ENCODE measurements around the gene NGB. TPM values are rescaled to one million over a fixed set of nuclear protein-coding genes. Genes with fewer than 3 reads are reported as not detected.

Gene NGB
- total and polyA plus RNA-seq, 9 of the 15 experiments (the other 6 are each of a cell fraction or from before 2014, with no cell fraction given), result not detected

- BruUV-seq (replicated peaks), result no TSS peak
- Histone ChIP-seq H2AFZ (ENCODE audit: low read depth, low read length) (no peak overlapping the region), H4K20me1 (replicated peaks; ENCODE audit: control insufficient read depth, insufficient read depth, low read length) (no peaks in the 10 kb centered on the region), H3K9ac (ENCODE audit: insufficient read depth in 1 of 2, low read depth in 2 of 2, low read length in 2 of 2) (no peak overlapping the region), H3K27me3 (ENCODE audit: control insufficient read depth in 2 of 2, insufficient read depth in 2 of 2, low read length in 2 of 2) (peaks cover 0 to 32% of the 10 kb centered on the region in 2 experiments; a peak in 3 of 5 replicates), H3K4me2 (ENCODE audit: insufficient read depth, low read length) (no peak overlapping the region), H3K9me1 (ENCODE audit: control insufficient read depth, insufficient read depth, low read length) (peaks cover 4% of the 10 kb centered on the region), H3K4me3 (no peak overlapping the region), H3K9me3 (replicated peaks; ENCODE audit: control insufficient read depth, insufficient read depth, low read depth, low read length) (no peaks in the 10 kb centered on the region), H3K4me1 (replicated peaks in 1 of 2; ENCODE audit: control insufficient read depth in 2 of 2, insufficient read depth in 2 of 2, low read length in 2 of 2) (peaks cover 0 to 4% of the 10 kb centered on the region in 2 experiments; a peak in 1 of 5 replicates), H3K27ac (ENCODE audit: extremely low read depth, low read depth, low read length) (no peak overlapping the region), H3K79me2 (ENCODE audit: control insufficient read depth, insufficient read depth, low read length) (no peaks in the 10 kb centered on the region), H3K36me3 (ENCODE audit: control insufficient read depth, insufficient read depth, low read length) (no peaks in the 10 kb centered on the region)
- intact Hi-C loops (cut with micrococcal nuclease), result no loop called here
- CTCF ChIA-PET (ENCODE audit: low intra/inter-chr PET ratio), result no interaction called here
- ATAC-seq, result no peak
- POLR2A ChIA-PET, result no interaction called here
- 0% methylated on average over 3 of the region's 3 CpGs for WGBS (ENCODE audit: insufficient coverage, low coverage, missing lambda C conversion rate)
- no peak for DNase-seq (ENCODE audit: extremely low read depth in 1 of 4, low spot score in 3 of 4)
- in situ Hi-C loops (cut with MboI), result no loop called here
- TF ChIP-seq, protein P1, sequence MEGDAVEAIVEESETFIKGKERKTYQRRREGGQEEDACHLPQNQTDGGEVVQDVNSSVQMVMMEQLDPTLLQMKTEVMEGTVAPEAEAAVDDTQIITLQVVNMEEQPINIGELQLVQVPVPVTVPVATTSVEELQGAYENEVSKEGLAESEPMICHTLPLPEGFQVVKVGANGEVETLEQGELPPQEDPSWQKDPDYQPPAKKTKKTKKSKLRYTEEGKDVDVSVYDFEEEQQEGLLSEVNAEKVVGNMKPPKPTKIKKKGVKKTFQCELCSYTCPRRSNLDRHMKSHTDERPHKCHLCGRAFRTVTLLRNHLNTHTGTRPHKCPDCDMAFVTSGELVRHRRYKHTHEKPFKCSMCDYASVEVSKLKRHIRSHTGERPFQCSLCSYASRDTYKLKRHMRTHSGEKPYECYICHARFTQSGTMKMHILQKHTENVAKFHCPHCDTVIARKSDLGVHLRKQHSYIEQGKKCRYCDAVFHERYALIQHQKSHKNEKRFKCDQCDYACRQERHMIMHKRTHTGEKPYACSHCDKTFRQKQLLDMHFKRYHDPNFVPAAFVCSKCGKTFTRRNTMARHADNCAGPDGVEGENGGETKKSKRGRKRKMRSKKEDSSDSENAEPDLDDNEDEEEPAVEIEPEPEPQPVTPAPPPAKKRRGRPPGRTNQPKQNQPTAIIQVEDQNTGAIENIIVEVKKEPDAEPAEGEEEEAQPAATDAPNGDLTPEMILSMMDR (IDR thresholded peaks at IDR 0.05 in 2 of 3, conservative IDR thresholded peaks at IDR 0.05 in 1 of 3; ENCODE audit: insufficient read depth in 2 of 3, low read depth in 1 of 3, low read length in 3 of 3), result no peak
- TF ChIP-seq, protein P2, sequence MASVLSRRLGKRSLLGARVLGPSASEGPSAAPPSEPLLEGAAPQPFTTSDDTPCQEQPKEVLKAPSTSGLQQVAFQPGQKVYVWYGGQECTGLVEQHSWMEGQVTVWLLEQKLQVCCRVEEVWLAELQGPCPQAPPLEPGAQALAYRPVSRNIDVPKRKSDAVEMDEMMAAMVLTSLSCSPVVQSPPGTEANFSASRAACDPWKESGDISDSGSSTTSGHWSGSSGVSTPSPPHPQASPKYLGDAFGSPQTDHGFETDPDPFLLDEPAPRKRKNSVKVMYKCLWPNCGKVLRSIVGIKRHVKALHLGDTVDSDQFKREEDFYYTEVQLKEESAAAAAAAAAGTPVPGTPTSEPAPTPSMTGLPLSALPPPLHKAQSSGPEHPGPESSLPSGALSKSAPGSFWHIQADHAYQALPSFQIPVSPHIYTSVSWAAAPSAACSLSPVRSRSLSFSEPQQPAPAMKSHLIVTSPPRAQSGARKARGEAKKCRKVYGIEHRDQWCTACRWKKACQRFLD (CRISPR knock-in tag; IDR thresholded peaks at IDR 0.05), result no peak
- no peak for TF ChIP-seq NFYB (IDR thresholded peaks at IDR 0.05; ENCODE audit: extremely low read depth, insufficient read length)
- no peak for FAIRE-seq
Observed at GRCh38 chr14:77217551-77217950, 53.5 kb downstream of the NGB start.

MicroRNA genes within 50 kb of the gene (microRNA counts, 767-probe panel; counts per million panel counts)
- 4,965 counts per million, percentile 89 among the panel's probes with 10 or more counts for microRNA hsa-miR-1260a

Small RNA genes within 50 kb of the gene (microRNA-seq; reads per million reads assigned to microRNA genes)
- not detected for gene MIR1260A (ENCODE audit: borderline microRNAs expressed)

Small RNA genes within 50 kb of the gene (small RNA-seq; reads per million reads assigned to genes)
- gene MIR1260A, result not detected

Other genes with a start within 250 kb of the NGB start
Only the 7 nearest of the 12 such genes appear.
- gene ZDHHC22, start 129.4 kb downstream of the NGB start, total RNA-seq (2014; rRNA removed), result not detected in 2 replicates
- not detected in 2 replicates for gene ZDHHC22, start 129.4 kb downstream of the NGB start, total RNA-seq (2014; rRNA removed; fragmentation: Illumina TruSeq; extraction: Trizol)
- gene ZDHHC22, start 129.4 kb downstream of the NGB start, total RNA-seq (2015; rRNA removed; fragmentation: Illumina TruSeq; extraction: Trizol), result not detected in 2 replicates
- gene ZDHHC22, start 129.4 kb downstream of the NGB start, total RNA-seq (2021), result not detected in 2 replicates
- not detected in 2 replicates for gene ZDHHC22, start 129.4 kb downstream of the NGB start, polyA plus RNA-seq (2011; rRNA removed)
- gene ZDHHC22, start 129.4 kb downstream of the NGB start, polyA plus RNA-seq (2014; fragmentation: Illumina TruSeq; extraction: Trizol), result not detected in 2 replicates
- gene ZDHHC22, start 129.4 kb downstream of the NGB start, polyA plus RNA-seq (2014; fragmentation: Nextera tagmentation; extraction: Ambion mirVana), result not detected
- not detected in 2 replicates for gene ZDHHC22, start 129.4 kb downstream of the NGB start, polyA plus RNA-seq (2014; rRNA removed)
- gene TMEM63C, start 89.4 kb downstream of the NGB start, total RNA-seq (2014; rRNA removed), result not detected in 2 replicates
- gene TMEM63C, start 89.4 kb downstream of the NGB start, total RNA-seq (2014; rRNA removed; fragmentation: Illumina TruSeq; extraction: Trizol), result not detected in 2 replicates
- 0.57 TPM in 1 of 2 replicates, not detected in the other for gene TMEM63C, start 89.4 kb downstream of the NGB start, total RNA-seq (2015; rRNA removed; fragmentation: Illumina TruSeq; extraction: Trizol)
- not detected in 2 replicates for gene TMEM63C, start 89.4 kb downstream of the NGB start, total RNA-seq (2021)
- 0.07 and 0.14 TPM in 2 replicates for gene TMEM63C, start 89.4 kb downstream of the NGB start, polyA plus RNA-seq (2011; rRNA removed)
- not detected in 2 replicates for gene TMEM63C, start 89.4 kb downstream of the NGB start, polyA plus RNA-seq (2014; fragmentation: Illumina TruSeq; extraction: Trizol)
- not detected for gene TMEM63C, start 89.4 kb downstream of the NGB start, polyA plus RNA-seq (2014; fragmentation: Nextera tagmentation; extraction: Ambion mirVana)
- gene TMEM63C, start 89.4 kb downstream of the NGB start, polyA plus RNA-seq (2014; rRNA removed), result not detected in 2 replicates
- 8.0 and 9.7 TPM in 2 replicates for gene POMT2, start 49.7 kb upstream of the NGB start, total RNA-seq (2014; rRNA removed)
- 6.0 and 8.4 TPM in 2 replicates for gene POMT2, start 49.7 kb upstream of the NGB start, total RNA-seq (2014; rRNA removed; fragmentation: Illumina TruSeq; extraction: Trizol)
- 7.8 and 9.6 TPM in 2 replicates for gene POMT2, start 49.7 kb upstream of the NGB start, total RNA-seq (2015; rRNA removed; fragmentation: Illumina TruSeq; extraction: Trizol)
- 16.6 and 23.0 TPM in 2 replicates for gene POMT2, start 49.7 kb upstream of the NGB start, total RNA-seq (2021)
- gene POMT2, start 49.7 kb upstream of the NGB start, polyA plus RNA-seq (2011; rRNA removed), result 10.9 and 16.1 TPM in 2 replicates
- gene POMT2, start 49.7 kb upstream of the NGB start, polyA plus RNA-seq (2014; fragmentation: Illumina TruSeq; extraction: Trizol), result 6.6 and 7.5 TPM in 2 replicates
- gene POMT2, start 49.7 kb upstream of the NGB start, polyA plus RNA-seq (2014; fragmentation: Nextera tagmentation; extraction: Ambion mirVana), result under 1 TPM; 0.39 to 0.74 TPM
- 12.1 and 12.7 TPM in 2 replicates for gene POMT2, start 49.7 kb upstream of the NGB start, polyA plus RNA-seq (2014; rRNA removed)
- 15.7 and 16.1 TPM in 2 replicates for gene GSTZ1, start 49.8 kb upstream of the NGB start, total RNA-seq (2014; rRNA removed)
- 10.6 and 12.1 TPM in 2 replicates for gene GSTZ1, start 49.8 kb upstream of the NGB start, total RNA-seq (2014; rRNA removed; fragmentation: Illumina TruSeq; extraction: Trizol)
- gene GSTZ1, start 49.8 kb upstream of the NGB start, total RNA-seq (2015; rRNA removed; fragmentation: Illumina TruSeq; extraction: Trizol), result 16.5 and 18.0 TPM in 2 replicates
- gene GSTZ1, start 49.8 kb upstream of the NGB start, total RNA-seq (2021), result 10.8 and 16.0 TPM in 2 replicates
- 10.7 and 12.0 TPM in 2 replicates for gene GSTZ1, start 49.8 kb upstream of the NGB start, polyA plus RNA-seq (2011; rRNA removed)
- 17.8 and 20.0 TPM in 2 replicates for gene GSTZ1, start 49.8 kb upstream of the NGB start, polyA plus RNA-seq (2014; fragmentation: Illumina TruSeq; extraction: Trizol)
- 10 to 100 TPM in 1 of 2 experiments, 1 to 10 TPM in 1; 8.6 to 12.2 TPM for gene GSTZ1, start 49.8 kb upstream of the NGB start, polyA plus RNA-seq (2014; fragmentation: Nextera tagmentation; extraction: Ambion mirVana)
- gene GSTZ1, start 49.8 kb upstream of the NGB start, polyA plus RNA-seq (2014; rRNA removed), result 13.8 and 15.4 TPM in 2 replicates
- gene TMED8, start 105.9 kb upstream of the NGB start, total RNA-seq (2014; rRNA removed), result 9.7 and 12.3 TPM in 2 replicates
- gene TMED8, start 105.9 kb upstream of the NGB start, total RNA-seq (2014; rRNA removed; fragmentation: Illumina TruSeq; extraction: Trizol), result 15.4 and 16.6 TPM in 2 replicates
- 11.2 and 12.0 TPM in 2 replicates for gene TMED8, start 105.9 kb upstream of the NGB start, total RNA-seq (2015; rRNA removed; fragmentation: Illumina TruSeq; extraction: Trizol)
- gene TMED8, start 105.9 kb upstream of the NGB start, total RNA-seq (2021), result 13.1 and 14.0 TPM in 2 replicates
- gene TMED8, start 105.9 kb upstream of the NGB start, polyA plus RNA-seq (2011; rRNA removed), result 12.2 and 17.4 TPM in 2 replicates
- gene TMED8, start 105.9 kb upstream of the NGB start, polyA plus RNA-seq (2014; fragmentation: Illumina TruSeq; extraction: Trizol), result 12.0 and 14.0 TPM in 2 replicates
- gene TMED8, start 105.9 kb upstream of the NGB start, polyA plus RNA-seq (2014; fragmentation: Nextera tagmentation; extraction: Ambion mirVana), result 1 to 10 TPM; 3.3 to 4.7 TPM
- gene TMED8, start 105.9 kb upstream of the NGB start, polyA plus RNA-seq (2014; rRNA removed), result 8.5 and 10.0 TPM in 2 replicates
- gene SAMD15, start 106.2 kb upstream of the NGB start, total RNA-seq (2014; rRNA removed), result 0.18 and 0.49 TPM in 2 replicates
- 0.25 and 0.86 TPM in 2 replicates for gene SAMD15, start 106.2 kb upstream of the NGB start, total RNA-seq (2014; rRNA removed; fragmentation: Illumina TruSeq; extraction: Trizol)
- 0.54 and 0.72 TPM in 2 replicates for gene SAMD15, start 106.2 kb upstream of the NGB start, total RNA-seq (2015; rRNA removed; fragmentation: Illumina TruSeq; extraction: Trizol)
- gene SAMD15, start 106.2 kb upstream of the NGB start, total RNA-seq (2021), result 0.11 and 0.22 TPM in 2 replicates
- 0.04 and 0.32 TPM in 2 replicates for gene SAMD15, start 106.2 kb upstream of the NGB start, polyA plus RNA-seq (2011; rRNA removed)
- 0.17 and 0.42 TPM in 2 replicates for gene SAMD15, start 106.2 kb upstream of the NGB start, polyA plus RNA-seq (2014; fragmentation: Illumina TruSeq; extraction: Trizol)
- under 1 TPM; 0.20 to 0.22 TPM for gene SAMD15, start 106.2 kb upstream of the NGB start, polyA plus RNA-seq (2014; fragmentation: Nextera tagmentation; extraction: Ambion mirVana)
- gene SAMD15, start 106.2 kb upstream of the NGB start, polyA plus RNA-seq (2014; rRNA removed), result 0.29 TPM in 1 of 2 replicates, not detected in the other
- 0.36 and 0.45 TPM in 2 replicates for gene NOXRED1, start 152.3 kb upstream of the NGB start, total RNA-seq (2014; rRNA removed)
- gene NOXRED1, start 152.3 kb upstream of the NGB start, total RNA-seq (2014; rRNA removed; fragmentation: Illumina TruSeq; extraction: Trizol), result 0.29 and 0.32 TPM in 2 replicates
- gene NOXRED1, start 152.3 kb upstream of the NGB start, total RNA-seq (2015; rRNA removed; fragmentation: Illumina TruSeq; extraction: Trizol), result 0.23 and 0.29 TPM in 2 replicates
- 0.18 TPM in 2 replicates for gene NOXRED1, start 152.3 kb upstream of the NGB start, total RNA-seq (2021)
- gene NOXRED1, start 152.3 kb upstream of the NGB start, polyA plus RNA-seq (2011; rRNA removed), result 0.72 and 0.85 TPM in 2 replicates
- 0.37 and 0.39 TPM in 2 replicates for gene NOXRED1, start 152.3 kb upstream of the NGB start, polyA plus RNA-seq (2014; fragmentation: Illumina TruSeq; extraction: Trizol)
- under 1 TPM; 0.30 to 0.52 TPM for gene NOXRED1, start 152.3 kb upstream of the NGB start, polyA plus RNA-seq (2014; fragmentation: Nextera tagmentation; extraction: Ambion mirVana)
- 0.15 and 0.47 TPM in 2 replicates for gene NOXRED1, start 152.3 kb upstream of the NGB start, polyA plus RNA-seq (2014; rRNA removed)